GM23338 (cell line): ENCODE results near the gene GALNT9. TPM values are rescaled to one million over a fixed set of nuclear protein-coding genes. Genes with fewer than 3 reads are reported as not detected.
"Not testable (repeated sequence)": the region's sequence is repeated elsewhere in the genome, so short reads cannot be mapped to it uniquely, and the experiment has no call there.

Experiments used
- ATAC-seq: fragments of 200-7000 bp; cut with Tn5 transposase; 3 replicates; pipeline ENCODE4 v1.9.1; 2020
- DNase-seq: peaks from one replicate; pipeline ENCODE4 v3.0.0-alpha.2; 2015; ENCODE audit warnings: low spot score
- H2AFZ ChIP-seq: fragments of 200-600 bp; sonication (generic); 2 replicates; pipeline ENCODE4 v1.8.0; 2016; ENCODE audit warnings: antibody characterized with exemption, mild to moderate bottlenecking, moderate library complexity
- H3F3A ChIP-seq: fragments of 200-600 bp; sonication (generic); replicated peaks from 2 replicates; pipeline ENCODE4 v1.8.0; 2017; ENCODE audit warnings: antibody characterized with exemption, mixed run types, low read depth
- H3K27ac ChIP-seq: fragments of 200-600 bp; sonication (generic); 2 replicates; pipeline ENCODE4 v1.6.1; 2016; ENCODE audit warnings: low read depth
- H3K27me3 ChIP-seq: fragments of 200-600 bp; sonication (generic); 2 replicates; pipeline ENCODE4 v1.8.0; 2016; ENCODE audit warnings: mild to moderate bottlenecking, mixed run types, moderate library complexity; ENCODE audit not compliant: insufficient read depth
- H3K36me3 ChIP-seq: fragments of 200-600 bp; sonication (generic); 2 replicates; pipeline ENCODE4 v1.8.0; 2016; ENCODE audit warnings: mild to moderate bottlenecking; ENCODE audit not compliant: insufficient read depth
- H3K4me1 ChIP-seq: fragments of 200-600 bp; sonication (generic); 2 replicates; pipeline ENCODE4 v1.8.0; 2016; ENCODE audit warnings: mild to moderate bottlenecking, moderate library complexity; ENCODE audit not compliant: insufficient read depth
- H3K4me2 ChIP-seq: fragments of 200-600 bp; sonication (generic); 2 replicates; pipeline ENCODE4 v1.7.1; 2017; ENCODE audit warnings: mixed run types
- H3K4me3 ChIP-seq: fragments of 200-600 bp; sonication (generic); 2 replicates; pipeline ENCODE4 v1.6.1; 2016; ENCODE audit warnings: mixed run types
- H3K79me2 ChIP-seq: fragments of 200-600 bp; sonication (generic); replicated peaks from 2 replicates; pipeline ENCODE4 v1.8.0; 2017; ENCODE audit warnings: mild to moderate bottlenecking; ENCODE audit not compliant: insufficient read depth
- H3K9me2 ChIP-seq: fragments of 200-600 bp; sonication (generic); 2 replicates; pipeline ENCODE4 v1.8.0; 2017; ENCODE audit not compliant: insufficient read depth
- H4K20me1 ChIP-seq: fragments of 200-600 bp; sonication (generic); replicated peaks from 2 replicates; pipeline ENCODE4 v1.8.0; 2017; ENCODE audit warnings: mild to moderate bottlenecking; ENCODE audit not compliant: insufficient read depth
- H3K27ac Mint-ChIP-seq: 2 replicates; pipeline ENCODE4 v1.8.0; 2020; ENCODE audit warnings: inconsistent platforms, mild to moderate bottlenecking, moderate library complexity, mixed read lengths
- H3K27me3 Mint-ChIP-seq: 3 replicates; pipeline ENCODE4 v1.8.0; 2022; ENCODE audit warnings: low read depth, mild to moderate bottlenecking, moderate library complexity, mixed read lengths, inconsistent platforms; ENCODE audit not compliant: insufficient read depth, poor library complexity
- H3K36me3 Mint-ChIP-seq: 3 replicates; pipeline ENCODE4 v1.8.0; 2021; ENCODE audit warnings: low read depth, mild to moderate bottlenecking, inconsistent platforms, moderate library complexity, mixed read lengths
- H3K4me1 Mint-ChIP-seq: 3 replicates; pipeline ENCODE4 v1.8.0; 2020; ENCODE audit warnings: mild to moderate bottlenecking, inconsistent platforms, mixed read lengths
- H3K4me3 Mint-ChIP-seq: 3 replicates; pipeline ENCODE4 v1.8.0; 2021; ENCODE audit warnings: moderate library complexity, mild to moderate bottlenecking, inconsistent platforms, mixed read lengths
- H3K9me3 Mint-ChIP-seq: 3 replicates; pipeline ENCODE4 v1.8.0; 2020; ENCODE audit warnings: moderate library complexity, mild to moderate bottlenecking, inconsistent platforms, mixed read lengths
- CREB1 ChIP-seq: fragments of 250-450 bp; sonication (Bioruptor Pico); IDR thresholded peaks from 2 replicates; pipeline ENCODE4 v1.5.0; 2020; ENCODE audit warnings: low read depth, mild to moderate bottlenecking, moderate library complexity
- ETS1 ChIP-seq: IDR thresholded peaks from 2 replicates; pipeline ENCODE4 v1.6.1; 2016; ENCODE audit warnings: antibody characterized with exemption
- EZH2 ChIP-seq: fragments of 200-600 bp; sonication (generic); IDR thresholded peaks from one replicate; pipeline ENCODE4 v1.8.0; 2017; ENCODE audit warnings: antibody characterized with exemption, mild to moderate bottlenecking, low read depth; ENCODE audit not compliant: unreplicated experiment
- EZH2phosphoT487 ChIP-seq: fragments of 200-600 bp; sonication (generic); IDR thresholded peaks from one replicate; pipeline ENCODE4 v1.8.1; 2018; ENCODE audit warnings: antibody characterized with exemption; ENCODE audit not compliant: unreplicated experiment
- JUNB ChIP-seq: IDR thresholded peaks from one replicate; pipeline ENCODE4 v1.6.1; 2016; ENCODE audit warnings: antibody characterized with exemption; ENCODE audit not compliant: unreplicated experiment
- NANOG ChIP-seq: IDR thresholded peaks from 2 replicates; pipeline ENCODE4 v1.6.1; 2016; ENCODE audit warnings: antibody characterized with exemption, borderline replicate concordance
- POLR2AphosphoS5 ChIP-seq: IDR thresholded peaks from 2 replicates; pipeline ENCODE4 v1.6.1; 2016; ENCODE audit warnings: antibody characterized with exemption, low read depth
- REST ChIP-seq: IDR thresholded peaks from one replicate; pipeline ENCODE4 v1.6.1; 2018; ENCODE audit warnings: antibody characterized with exemption; ENCODE audit not compliant: unreplicated experiment
- STAT1 ChIP-seq: IDR thresholded peaks from one replicate; pipeline ENCODE4 v1.6.1; 2016; ENCODE audit warnings: antibody characterized with exemption; ENCODE audit not compliant: unreplicated experiment
- ZNF114 ChIP-seq: fragments of 250-450 bp; sonication (Bioruptor Pico); IDR thresholded peaks from 2 replicates; pipeline ENCODE4 v1.5.0; 2020; ENCODE audit warnings: mild to moderate bottlenecking, moderate library complexity
- ZNF331 ChIP-seq: fragments of 250-450 bp; sonication (Bioruptor Pico); IDR thresholded peaks from 2 replicates; pipeline ENCODE4 v1.5.0; 2020; ENCODE audit warnings: low read depth, mild to moderate bottlenecking, moderate library complexity
- polyA plus RNA-seq: library from polyadenylated mRNA; unstranded; fragments of >200 nt; fragmentation: Nextera tagmentation; extraction: Ambion mirVana; gene quantifications from 2 replicates; pipeline ENCODE4 v1.2.1, GENCODE V29; 2016
- total RNA-seq: library from RNA; depleted of rRNA; stranded (reverse); fragments of >200 nt; shearing (Covaris generic); gene quantifications from 2 replicates; pipeline ENCODE4 v1.2.3, GENCODE V29; 2014
- TF ChIP-seq, protein P1 (sequence below), 2 experiments: fragments of 200-600 bp in 1 of 2; sonication (generic) in 1 of 2; conservative IDR thresholded peaks; 2 replicates each; pipeline versions ENCODE4 v1.5.1 to v1.6.1; 2016 to 2017; ENCODE audit warnings: antibody characterized with exemption in 2 of 2, low read depth in 2 of 2, mild to moderate bottlenecking in 2 of 2, moderate library complexity in 1 of 2

Gene GALNT9
- total and polyA plus RNA-seq, 2 experiments from 2014 or later: 0.81 to 2.5 TPM

- H3K27ac ChIP-seq: no peak overlapping the region
- no peaks in the 10 kb centered on the region for H4K20me1 ChIP-seq
- Mint-ChIP-seq H3K27me3 (peaks cover 3% of the 10 kb centered on the region), H3K4me1 (no peaks in the 10 kb centered on the region; the same call in 2 of the 3 replicates), H3K27ac (no peak overlapping the region), H3K9me3 (peaks cover 2% of the 10 kb centered on the region), H3K36me3 (peaks cover 27% of the 10 kb centered on the region), H3K4me3 (no peak overlapping the region)
- H2AFZ ChIP-seq: no peak overlapping the region
- H3K4me3 ChIP-seq: no peak overlapping the region
- H3K79me2 ChIP-seq: peaks cover 19% of the 10 kb centered on the region
- H3K36me3 ChIP-seq: no peaks in the 10 kb centered on the region
- peaks cover under 1% of the 10 kb centered on the region for H3F3A ChIP-seq
- no peaks in the 10 kb centered on the region for H3K4me1 ChIP-seq
- H3K27me3 ChIP-seq: no peaks in the 10 kb centered on the region
- H3K9me2 ChIP-seq: no peaks in the 10 kb centered on the region
- DNase-seq (no peak), ATAC-seq (no peak)
- H3K4me2 ChIP-seq: no peak overlapping the region
- TF ChIP-seq STAT1: no peak
These were observed 178.6 kb downstream of the GALNT9 start for GRCh38 chr12:132150780-132151144.

DNA sequence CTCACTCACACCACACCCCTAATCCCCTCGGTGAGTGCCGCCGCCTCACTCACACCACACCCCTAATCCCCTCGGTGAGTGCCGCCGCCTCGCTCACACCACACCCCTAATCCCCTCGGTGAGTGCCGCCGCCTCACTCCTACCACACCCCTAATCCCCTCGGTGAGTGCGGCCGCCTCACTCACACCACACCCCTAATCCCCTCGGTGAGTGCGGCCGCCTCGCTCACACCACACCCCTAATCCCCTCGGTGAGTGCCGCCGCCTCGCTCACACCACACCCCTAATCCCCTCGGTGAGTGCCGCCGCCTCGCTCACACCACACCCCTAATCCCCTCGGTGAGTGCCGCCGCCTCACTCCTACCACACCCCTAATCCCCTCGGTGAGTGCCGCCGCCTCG lies 179.9 kb downstream of the GALNT9 start:
- peaks cover 31% of the 10 kb centered on the region for H3K79me2 ChIP-seq
- not testable (repeated sequence) for H3K9me2 ChIP-seq, H3K27ac Mint-ChIP-seq, H4K20me1 ChIP-seq, H3K4me1 Mint-ChIP-seq, H2AFZ ChIP-seq, H3K9me3 Mint-ChIP-seq, DNase-seq, H3K4me1 ChIP-seq, H3K27me3 ChIP-seq, H3K4me2 ChIP-seq, H3K4me3 ChIP-seq, ATAC-seq, H3F3A ChIP-seq, H3K27ac ChIP-seq, H3K4me3 Mint-ChIP-seq, H3K36me3 ChIP-seq
- Mint-ChIP-seq H3K27me3 (peaks cover 12% of the 10 kb centered on the region), H3K36me3 (peaks cover 28% of the 10 kb centered on the region)

- H3K36me3 ChIP-seq: no peaks in the 10 kb centered on the region
- no peaks in the 10 kb centered on the region for H3F3A ChIP-seq
- H3K27ac ChIP-seq: no peak overlapping the region
- ATAC-seq (no peak), DNase-seq (no peak)
- Mint-ChIP-seq H3K4me1 (peaks cover 2% of the 10 kb centered on the region; the same call in 1 of the 3 replicates), H3K9me3 (peaks cover 2% of the 10 kb centered on the region), H3K4me3 (no peak overlapping the region), H3K27ac (no peak overlapping the region), H3K27me3 (peaks cover 11% of the 10 kb centered on the region), H3K36me3 (peaks cover 30% of the 10 kb centered on the region)
- H2AFZ ChIP-seq: no peak overlapping the region
- H3K27me3 ChIP-seq: no peaks in the 10 kb centered on the region
- H3K79me2 ChIP-seq: peaks cover 31% of the 10 kb centered on the region
- H3K4me3 ChIP-seq: no peak overlapping the region
- 0 out of 2 replicates have a peak, but pooled peaks cover 2% of the 10 kb centered on the region for H3K4me1 ChIP-seq
- no peaks in the 10 kb centered on the region for H3K9me2 ChIP-seq
- H3K4me2 ChIP-seq: no peak overlapping the region
- no peaks in the 10 kb centered on the region for H4K20me1 ChIP-seq
- TF ChIP-seq ZNF331 (CRISPR knock-in tag): no peak
- TF ChIP-seq JUNB: no peak
- no peak for TF ChIP-seq NANOG
- TF ChIP-seq CREB1: no peak
- TF ChIP-seq, protein P1, sequence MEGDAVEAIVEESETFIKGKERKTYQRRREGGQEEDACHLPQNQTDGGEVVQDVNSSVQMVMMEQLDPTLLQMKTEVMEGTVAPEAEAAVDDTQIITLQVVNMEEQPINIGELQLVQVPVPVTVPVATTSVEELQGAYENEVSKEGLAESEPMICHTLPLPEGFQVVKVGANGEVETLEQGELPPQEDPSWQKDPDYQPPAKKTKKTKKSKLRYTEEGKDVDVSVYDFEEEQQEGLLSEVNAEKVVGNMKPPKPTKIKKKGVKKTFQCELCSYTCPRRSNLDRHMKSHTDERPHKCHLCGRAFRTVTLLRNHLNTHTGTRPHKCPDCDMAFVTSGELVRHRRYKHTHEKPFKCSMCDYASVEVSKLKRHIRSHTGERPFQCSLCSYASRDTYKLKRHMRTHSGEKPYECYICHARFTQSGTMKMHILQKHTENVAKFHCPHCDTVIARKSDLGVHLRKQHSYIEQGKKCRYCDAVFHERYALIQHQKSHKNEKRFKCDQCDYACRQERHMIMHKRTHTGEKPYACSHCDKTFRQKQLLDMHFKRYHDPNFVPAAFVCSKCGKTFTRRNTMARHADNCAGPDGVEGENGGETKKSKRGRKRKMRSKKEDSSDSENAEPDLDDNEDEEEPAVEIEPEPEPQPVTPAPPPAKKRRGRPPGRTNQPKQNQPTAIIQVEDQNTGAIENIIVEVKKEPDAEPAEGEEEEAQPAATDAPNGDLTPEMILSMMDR (conservative IDR thresholded peaks at IDR 0.05; ENCODE audit: low read depth in 2 of 2): no peak
- TF ChIP-seq REST: no peak
- no peak for TF ChIP-seq STAT1
- TF ChIP-seq ETS1: no peak
- no peak for TF ChIP-seq POLR2AphosphoS5
- TF ChIP-seq EZH2: no peak
- TF ChIP-seq ZNF114 (CRISPR knock-in tag): no peak
- no peak for TF ChIP-seq EZH2phosphoT487
These were observed 180.9 kb downstream of the GALNT9 start for GRCh38 chr12:132148368-132149045.
